Measurements from ENCODE around the gene MYH16. TPM values are rescaled to one million over a fixed set of nuclear protein-coding genes. Genes with fewer than 3 reads are reported as not detected.
"Not testable (repeated sequence)": the region's sequence is repeated elsewhere in the genome, so short reads cannot be mapped to it uniquely, and the experiment has no call there.

Gene MYH16
- total RNA-seq, 3 donors from 2014 or later = not detected

GRCh38 chr7:99268577-99268908 is 4.1 kb upstream of the MYH16 start:
- peak overlapping the region; percentile 59 to 74 for H3K27ac ChIP-seq
- no peak for TF ChIP-seq POLR2AphosphoS5 (IDR thresholded peaks at IDR 0.05)
- no peak for TF ChIP-seq POLR2A (IDR thresholded peaks at IDR 0.05)
- no peak for TF ChIP-seq CTCF (IDR thresholded peaks at IDR 0.05)
- peak in 1 of 2 donors; percentile 28 for DNase-seq (ENCODE audit: low spot score in 2 of 2)
- H3K4me3 ChIP-seq = no peak overlapping the region
- no peaks in the 10 kb centered on the region for H3K36me3 ChIP-seq
- no peaks in the 10 kb centered on the region for H3K27me3 ChIP-seq
- no peaks in the 10 kb centered on the region for H3K9me3 ChIP-seq
- intact Hi-C loops (cut with DNase I; ENCODE audit: low total_unique reads) = no loop called here
- H3K4me1 ChIP-seq = no peaks in the 10 kb centered on the region

- intact Hi-C loops (cut with DNase I; ENCODE audit: low total_unique reads) = no loop called here
- TF ChIP-seq POLR2A (IDR thresholded peaks at IDR 0.05) (no peak), CTCF (IDR thresholded peaks at IDR 0.05) (no peak), POLR2AphosphoS5 (IDR thresholded peaks at IDR 0.05) (no peak)
- no peak overlapping the region for H3K4me3 ChIP-seq
- no peak overlapping the region for H3K27ac ChIP-seq
- no peaks in the 10 kb centered on the region for H3K36me3 ChIP-seq
- no peaks in the 10 kb centered on the region for H3K9me3 ChIP-seq
- H3K4me1 ChIP-seq = no peaks in the 10 kb centered on the region
- no peaks in the 10 kb centered on the region for H3K27me3 ChIP-seq
- no peak for DNase-seq (ENCODE audit: low spot score in 2 of 2)
Measured at GRCh38 chr7:99270702-99271101, 1.9 kb upstream of the MYH16 start.

- H3K4me3 ChIP-seq; H3K36me3 ChIP-seq; DNase-seq (ENCODE audit: low spot score in 2 of 2); H3K27ac ChIP-seq; H3K27me3 ChIP-seq; intact Hi-C loops (cut with DNase I; ENCODE audit: low total_unique reads); H3K4me1 ChIP-seq; H3K9me3 ChIP-seq: not testable (repeated sequence)
Measured at GRCh38 chr7:99273561-99273960, 922 bp downstream of the MYH16 start.

- DNase-seq (ENCODE audit: low spot score in 2 of 2); H3K9me3 ChIP-seq; H3K36me3 ChIP-seq; H3K4me3 ChIP-seq; intact Hi-C loops (cut with DNase I; ENCODE audit: low total_unique reads); H3K27me3 ChIP-seq; H3K27ac ChIP-seq; H3K4me1 ChIP-seq: not testable (repeated sequence)
Measured at GRCh38 chr7:99274908-99275307, 2.3 kb downstream of the MYH16 start.

DNA sequence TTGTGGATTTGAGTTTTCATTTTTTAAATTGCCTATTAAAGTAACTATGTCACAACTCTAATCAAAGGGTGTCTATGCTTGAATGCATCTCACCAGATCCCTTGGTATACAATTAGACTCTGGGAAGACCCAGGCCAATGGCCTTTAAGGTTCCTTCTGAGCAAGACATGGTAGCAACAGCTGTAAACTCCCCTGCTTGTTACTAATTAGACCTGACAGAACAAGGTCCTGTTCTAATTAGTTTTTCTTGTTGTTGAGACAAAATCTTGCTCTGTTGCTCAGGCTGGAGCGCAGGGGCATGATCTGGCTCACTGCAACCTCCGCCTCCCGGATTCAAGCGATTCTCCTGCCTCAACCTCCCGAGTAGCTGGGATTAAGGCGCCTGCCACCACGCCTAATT is 2.9 kb downstream of the MYH16 start:
- Histone ChIP-seq H3K27ac (no peak overlapping the region), H3K9me3 (no peaks in the 10 kb centered on the region), H3K4me3 (no peak overlapping the region), H3K4me1 (no peaks in the 10 kb centered on the region), H3K27me3 (no peaks in the 10 kb centered on the region), H3K36me3 (no peaks in the 10 kb centered on the region)
- DNase-seq (ENCODE audit: low spot score in 2 of 2) = no peak
- no peak for TF ChIP-seq POLR2AphosphoS5 (IDR thresholded peaks at IDR 0.05)
- TF ChIP-seq POLR2A (IDR thresholded peaks at IDR 0.05) = no peak
- TF ChIP-seq CTCF (IDR thresholded peaks at IDR 0.05) = no peak
- intact Hi-C loops (cut with DNase I; ENCODE audit: low total_unique reads) = no loop called here

GRCh38 chr7:99278180-99278579 is 5.5 kb downstream of the MYH16 start:
- Histone ChIP-seq H3K36me3 (no peaks in the 10 kb centered on the region), H3K27me3 (no peaks in the 10 kb centered on the region), H3K4me1 (no peaks in the 10 kb centered on the region), H3K4me3 (no peak overlapping the region), H3K9me3 (no peaks in the 10 kb centered on the region), H3K27ac (no peak overlapping the region)
- no peak for DNase-seq (ENCODE audit: low spot score in 2 of 2)
- intact Hi-C loops (cut with DNase I; ENCODE audit: low total_unique reads) = no loop called here
- no peak for TF ChIP-seq CTCF (IDR thresholded peaks at IDR 0.05)
- TF ChIP-seq POLR2A (IDR thresholded peaks at IDR 0.05) = no peak
- no peak for TF ChIP-seq POLR2AphosphoS5 (IDR thresholded peaks at IDR 0.05)

- intact Hi-C loops (cut with DNase I; ENCODE audit: low total_unique reads) = loop anchor here (5.0 kb wide), 1 partner anchor 1082 kb away; no protein-coding TSS in a partner anchor
- not testable (repeated sequence) for H3K27me3 ChIP-seq; H3K27ac ChIP-seq; H3K4me3 ChIP-seq; H3K9me3 ChIP-seq; DNase-seq (ENCODE audit: low spot score in 2 of 2); H3K4me1 ChIP-seq; H3K36me3 ChIP-seq
Measured at GRCh38 chr7:99284165-99284564, 11.5 kb downstream of the MYH16 start.
